ENCODE results near the gene INTS7. TPM values are rescaled to one million over a fixed set of nuclear protein-coding genes. Genes with fewer than 3 reads are reported as not detected.

INTS7 gene
- total RNA-seq, 1 experiment from 2014 or later: 38.3 TPM

- Histone ChIP-seq H3K4me1 (ENCODE audit: low read length) (no peaks in the 10 kb centered on the region), H3K9me3 (ENCODE audit: low read length) (no peaks in the 10 kb centered on the region), H3K4me2 (ENCODE audit: low read depth, low read length, poor library complexity, severe bottlenecking) (no peak overlapping the region), H2AFZ (ENCODE audit: low read length) (no peak overlapping the region), H3K4me3 (ENCODE audit: low read length) (no peak overlapping the region), H3K27me3 (ENCODE audit: low read length) (no peaks in the 10 kb centered on the region), H4K20me1 (ENCODE audit: insufficient read depth, low read depth, low read length) (no peaks in the 10 kb centered on the region), H3K9me2 (replicated peaks; ENCODE audit: insufficient read depth, low read length) (no peaks in the 10 kb centered on the region), H3K79me2 (ENCODE audit: low read length) (peaks cover 15% of the 10 kb centered on the region), H3K9ac (ENCODE audit: low read length) (no peak overlapping the region), H3K36me3 (ENCODE audit: insufficient read depth, low read length) (peaks cover 20% of the 10 kb centered on the region; the same call in 1 of the 2 replicates), H3K27ac (ENCODE audit: low read length) (no peak overlapping the region)
- DNase-seq: no peak
These were observed 49.6 kb downstream of the INTS7 start for GRCh38 chr1:211985556-211986264.

DNA sequence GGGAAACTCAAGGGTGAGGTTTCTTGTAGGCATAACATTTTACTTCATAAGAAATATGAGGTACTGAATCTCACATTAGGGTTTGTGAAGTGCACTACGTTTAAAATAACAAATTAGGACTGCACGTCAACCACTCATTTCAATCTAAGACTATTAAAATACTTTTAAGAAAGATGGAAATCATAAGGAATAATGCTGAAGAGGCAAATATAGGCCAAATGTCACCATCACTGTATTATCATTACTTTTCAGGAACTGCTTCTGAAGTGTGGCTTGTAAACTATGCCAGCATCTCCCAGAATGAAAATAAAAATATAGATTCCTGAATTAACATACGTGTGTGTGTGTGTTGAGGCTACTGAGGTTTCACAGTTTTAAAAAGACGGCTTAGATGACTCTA lies 56.8 kb downstream of the INTS7 start:
- H3K4me1 ChIP-seq (ENCODE audit: low read length): no peaks in the 10 kb centered on the region
- no peak for DNase-seq
- no peak overlapping the region for H3K9ac ChIP-seq (ENCODE audit: low read length)
- no peak overlapping the region for H3K4me2 ChIP-seq (ENCODE audit: low read depth, low read length, poor library complexity, severe bottlenecking)
- H3K36me3 ChIP-seq (ENCODE audit: insufficient read depth, low read length): peaks cover 48% of the 10 kb centered on the region; the same call in 1 of the 2 replicates
- H4K20me1 ChIP-seq (ENCODE audit: insufficient read depth, low read depth, low read length): no peaks in the 10 kb centered on the region
- no peak overlapping the region for H3K27ac ChIP-seq (ENCODE audit: low read length)
- H3K4me3 ChIP-seq (ENCODE audit: low read length): no peak overlapping the region
- H3K9me2 ChIP-seq (replicated peaks; ENCODE audit: insufficient read depth, low read length): no peaks in the 10 kb centered on the region
- H2AFZ ChIP-seq (ENCODE audit: low read length): no peak overlapping the region
- no peaks in the 10 kb centered on the region for H3K27me3 ChIP-seq (ENCODE audit: low read length)
- H3K9me3 ChIP-seq (ENCODE audit: low read length): no peaks in the 10 kb centered on the region
- H3K79me2 ChIP-seq (ENCODE audit: low read length): no peaks in the 10 kb centered on the region; the same call in 1 of the 2 replicates

DNA sequence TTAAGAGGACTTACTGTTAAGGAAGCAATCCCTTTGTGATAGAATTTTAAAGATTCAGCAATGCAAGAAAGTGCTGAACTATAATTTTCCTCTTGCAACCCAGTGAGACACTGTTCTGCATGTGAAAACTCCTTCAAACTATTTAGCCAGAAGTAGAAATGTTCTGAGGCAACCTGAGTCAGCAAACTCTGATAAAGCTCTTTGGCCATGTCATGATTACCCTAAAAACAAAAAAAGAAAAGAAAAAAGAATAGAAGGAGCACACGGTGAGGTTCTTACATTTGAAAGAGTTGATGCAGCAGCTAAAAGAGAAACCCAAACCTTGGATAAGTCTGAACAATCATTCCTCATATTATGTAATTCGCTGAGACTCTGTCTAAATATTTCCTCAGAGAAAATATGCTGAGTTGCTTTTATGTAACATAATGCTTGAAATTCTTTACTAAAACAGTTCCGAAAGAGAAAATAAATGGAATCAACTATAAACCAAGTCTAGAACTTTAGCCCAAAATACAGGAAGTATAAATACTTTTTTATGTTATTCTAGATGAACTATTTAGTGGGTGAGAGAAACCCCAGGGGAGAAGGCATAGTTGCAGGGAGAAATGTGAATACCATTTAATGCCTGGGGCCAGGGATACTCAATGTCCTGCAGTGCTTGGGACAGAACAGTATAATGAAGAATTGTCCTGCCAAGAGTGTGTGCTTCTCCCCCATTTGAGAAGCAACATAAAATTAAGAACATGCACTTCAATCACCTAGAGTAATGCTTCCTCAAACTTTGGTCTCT lies 60.0 kb downstream of the INTS7 start:
- no peaks in the 10 kb centered on the region for H3K9me3 ChIP-seq (ENCODE audit: low read length)
- H3K9ac ChIP-seq (ENCODE audit: low read length): no peak overlapping the region
- no peaks in the 10 kb centered on the region for H3K27me3 ChIP-seq (ENCODE audit: low read length)
- H3K4me3 ChIP-seq (ENCODE audit: low read length): no peak overlapping the region
- peaks cover 40% of the 10 kb centered on the region; the same call in 1 of the 2 replicates for H3K36me3 ChIP-seq (ENCODE audit: insufficient read depth, low read length)
- no peak overlapping the region for H2AFZ ChIP-seq (ENCODE audit: low read length)
- H3K4me1 ChIP-seq (ENCODE audit: low read length): no peaks in the 10 kb centered on the region
- H3K27ac ChIP-seq (ENCODE audit: low read length): no peak overlapping the region
- H3K9me2 ChIP-seq (replicated peaks; ENCODE audit: insufficient read depth, low read length): no peaks in the 10 kb centered on the region
- no peak overlapping the region for H3K4me2 ChIP-seq (ENCODE audit: low read depth, low read length, poor library complexity, severe bottlenecking)
- H3K79me2 ChIP-seq (ENCODE audit: low read length): peaks cover 4% of the 10 kb centered on the region; the same call in 1 of the 2 replicates
- H4K20me1 ChIP-seq (ENCODE audit: insufficient read depth, low read depth, low read length): no peaks in the 10 kb centered on the region
- DNase-seq: no peak

DNA sequence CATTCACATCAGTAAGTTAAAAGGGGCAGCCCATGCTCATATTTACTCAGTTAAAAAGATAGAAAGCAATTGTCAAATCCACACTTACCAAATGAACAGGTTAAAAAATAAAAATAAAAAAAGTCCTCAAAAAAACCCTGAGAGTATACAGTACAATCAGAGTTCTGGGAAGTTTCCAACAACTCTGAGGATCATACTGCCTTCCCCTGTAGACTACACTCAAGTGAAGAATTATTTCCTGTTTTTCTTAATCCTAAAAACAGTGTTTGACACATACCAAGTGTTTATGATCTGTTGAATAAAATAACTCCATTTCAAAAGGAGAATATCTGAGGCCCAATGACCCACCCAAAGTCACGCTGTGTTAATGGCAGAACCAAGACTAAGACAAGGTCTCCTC lies 61.8 kb downstream of the INTS7 start:
- Histone ChIP-seq H3K27me3 (ENCODE audit: low read length) (no peaks in the 10 kb centered on the region), H3K27ac (ENCODE audit: low read length) (no peak overlapping the region), H3K9me2 (replicated peaks; ENCODE audit: insufficient read depth, low read length) (no peaks in the 10 kb centered on the region), H3K4me2 (ENCODE audit: low read depth, low read length, poor library complexity, severe bottlenecking) (no peak overlapping the region), H3K4me3 (ENCODE audit: low read length) (no peak overlapping the region), H3K4me1 (ENCODE audit: low read length) (no peaks in the 10 kb centered on the region), H3K36me3 (ENCODE audit: insufficient read depth, low read length) (peaks cover 31% of the 10 kb centered on the region; the same call in 1 of the 2 replicates), H2AFZ (ENCODE audit: low read length) (no peak overlapping the region), H4K20me1 (ENCODE audit: insufficient read depth, low read depth, low read length) (no peaks in the 10 kb centered on the region), H3K79me2 (ENCODE audit: low read length) (peaks cover 4% of the 10 kb centered on the region; the same call in 1 of the 2 replicates), H3K9ac (ENCODE audit: low read length) (no peak overlapping the region), H3K9me3 (ENCODE audit: low read length) (no peaks in the 10 kb centered on the region)
- DNase-seq: no peak

GRCh38 chr1:211968200-211968834 lies 67.0 kb downstream of the INTS7 start:
- no peak overlapping the region for H3K4me3 ChIP-seq (ENCODE audit: low read length)
- DNase-seq: no peak
- H3K4me2 ChIP-seq (ENCODE audit: low read depth, low read length, poor library complexity, severe bottlenecking): no peak overlapping the region
- no peaks in the 10 kb centered on the region for H4K20me1 ChIP-seq (ENCODE audit: insufficient read depth, low read depth, low read length)
- H3K79me2 ChIP-seq (ENCODE audit: low read length): peaks cover 25% of the 10 kb centered on the region
- no peak overlapping the region for H3K27ac ChIP-seq (ENCODE audit: low read length)
- H3K9me3 ChIP-seq (ENCODE audit: low read length): no peaks in the 10 kb centered on the region
- H3K27me3 ChIP-seq (ENCODE audit: low read length): no peaks in the 10 kb centered on the region
- H2AFZ ChIP-seq (ENCODE audit: low read length): no peak overlapping the region
- H3K9me2 ChIP-seq (replicated peaks; ENCODE audit: insufficient read depth, low read length): no peaks in the 10 kb centered on the region
- H3K9ac ChIP-seq (ENCODE audit: low read length): no peak overlapping the region
- peaks cover 31% of the 10 kb centered on the region for H3K36me3 ChIP-seq (ENCODE audit: insufficient read depth, low read length)
- H3K4me1 ChIP-seq (ENCODE audit: low read length): peaks cover 4% of the 10 kb centered on the region; the same call in 1 of the 2 replicates

DNA sequence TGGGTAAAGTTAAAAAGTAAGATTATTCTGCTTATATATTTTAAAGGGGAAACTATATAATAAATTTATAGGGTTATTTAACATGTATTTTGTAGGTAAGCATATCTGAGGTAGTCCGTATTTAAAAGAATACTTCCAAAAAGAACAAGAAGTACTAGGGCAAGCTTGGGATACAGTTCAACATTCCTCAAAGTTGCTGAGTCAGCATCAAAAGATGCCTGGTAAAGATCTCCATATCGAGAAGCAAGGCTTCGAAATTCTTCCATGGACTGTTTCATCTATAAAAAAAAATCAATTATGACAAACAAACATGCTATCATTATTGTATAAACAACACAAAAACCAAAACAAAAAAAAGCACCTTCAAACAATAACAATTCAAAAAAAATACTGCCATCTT lies 67.7 kb downstream of the INTS7 start:
- Histone ChIP-seq H3K4me1 (ENCODE audit: low read length) (peaks cover 4% of the 10 kb centered on the region; the same call in 1 of the 2 replicates), H3K9ac (ENCODE audit: low read length) (no peak overlapping the region), H4K20me1 (ENCODE audit: insufficient read depth, low read depth, low read length) (no peaks in the 10 kb centered on the region), H3K9me2 (replicated peaks; ENCODE audit: insufficient read depth, low read length) (no peaks in the 10 kb centered on the region), H3K27ac (ENCODE audit: low read length) (no peak overlapping the region), H3K9me3 (ENCODE audit: low read length) (no peaks in the 10 kb centered on the region), H3K4me3 (ENCODE audit: low read length) (no peak overlapping the region), H2AFZ (ENCODE audit: low read length) (no peak overlapping the region), H3K79me2 (ENCODE audit: low read length) (peaks cover 27% of the 10 kb centered on the region), H3K4me2 (ENCODE audit: low read depth, low read length, poor library complexity, severe bottlenecking) (no peak overlapping the region), H3K36me3 (ENCODE audit: insufficient read depth, low read length) (peaks cover 36% of the 10 kb centered on the region), H3K27me3 (ENCODE audit: low read length) (no peaks in the 10 kb centered on the region)
- DNase-seq: no peak

- Histone ChIP-seq H3K79me2 (ENCODE audit: low read length) (peaks cover 32% of the 10 kb centered on the region), H3K36me3 (ENCODE audit: insufficient read depth, low read length) (peaks cover 39% of the 10 kb centered on the region), H3K9ac (ENCODE audit: low read length) (no peak overlapping the region), H3K4me1 (ENCODE audit: low read length) (peaks cover 4% of the 10 kb centered on the region; the same call in 1 of the 2 replicates), H3K4me3 (ENCODE audit: low read length) (no peak overlapping the region), H3K27ac (ENCODE audit: low read length) (no peak overlapping the region), H3K9me3 (ENCODE audit: low read length) (no peaks in the 10 kb centered on the region), H2AFZ (ENCODE audit: low read length) (no peak overlapping the region), H3K9me2 (replicated peaks; ENCODE audit: insufficient read depth, low read length) (no peaks in the 10 kb centered on the region), H3K27me3 (ENCODE audit: low read length) (no peaks in the 10 kb centered on the region), H3K4me2 (ENCODE audit: low read depth, low read length, poor library complexity, severe bottlenecking) (no peak overlapping the region), H4K20me1 (ENCODE audit: insufficient read depth, low read depth, low read length) (no peaks in the 10 kb centered on the region)
- peak; percentile 51 for DNase-seq
These were observed 70.1 kb downstream of the INTS7 start for GRCh38 chr1:211965108-211965805.

All from Karpas-422 (cell line).